Mesothelial cell of epicardium (in vitro differentiated cells): ENCODE data around the gene SBF2. TPM values are rescaled to one million over a fixed set of nuclear protein-coding genes. Genes with fewer than 3 reads are reported as not detected.
A peak's percentile ranks its signal among the peaks of the same experiment; 100 is the strongest.

ENCODE experiments used
- DNase-seq, 2 experiments: peaks; one replicate each; pipeline ENCODE4 v3.0.0; 2021; ENCODE audit warnings: low spot score in 2 of 2; ENCODE audit not compliant: unreplicated experiment in 2 of 2
- H3K27ac Mint-ChIP-seq: 2 replicates; pipeline ENCODE4 v1.8.0; 2021; ENCODE audit warnings: mixed read lengths
- H3K27me3 Mint-ChIP-seq: 2 replicates; pipeline ENCODE4 v1.8.0; 2021; ENCODE audit warnings: low read depth, mixed read lengths
- H3K36me3 Mint-ChIP-seq: 2 replicates; pipeline ENCODE4 v1.8.0; 2021; ENCODE audit warnings: mixed read lengths
- H3K4me1 Mint-ChIP-seq: 2 replicates; pipeline ENCODE4 v1.8.0; 2021; ENCODE audit warnings: mixed read lengths
- H3K4me3 Mint-ChIP-seq: 2 replicates; pipeline ENCODE4 v1.8.0; 2021; ENCODE audit warnings: mild to moderate bottlenecking, moderate library complexity, mixed read lengths
- H3K9me3 Mint-ChIP-seq: 2 replicates; pipeline ENCODE4 v1.8.0; 2021; ENCODE audit warnings: mixed read lengths
- CTCF ChIP-seq: fragments of 200-600 bp; sonication (generic); IDR thresholded peaks from one replicate; pipeline ENCODE4 v1.5.0; 2021; ENCODE audit warnings: antibody characterized with exemption; ENCODE audit not compliant: unreplicated experiment
- total RNA-seq: library from RNA; stranded (reverse); gene quantifications from 3 replicates; pipeline ENCODE4 v1.2.1, GENCODE V29; 2021

The SBF2 gene
- total RNA-seq, 1 donor from 2014 or later = 58.4 TPM

GRCh38 chr11:9806946-9807687, 486.9 kb downstream of the SBF2 start:
- H3K4me3 Mint-ChIP-seq = no peak overlapping the region
- H3K36me3 Mint-ChIP-seq = peaks cover 44% of the 10 kb centered on the region
- peaks cover 24% of the 10 kb centered on the region for H3K4me1 Mint-ChIP-seq
- TF ChIP-seq CTCF = no peak
- peaks cover 3% of the 10 kb centered on the region for H3K9me3 Mint-ChIP-seq
- H3K27ac Mint-ChIP-seq = no peak overlapping the region
- H3K27me3 Mint-ChIP-seq = no peaks in the 10 kb centered on the region
- no peak for DNase-seq

GRCh38 chr11:9804419-9804902, 489.6 kb downstream of the SBF2 start:
- no peak overlapping the region for H3K4me3 Mint-ChIP-seq
- peak overlapping the region; percentile 77 for H3K27ac Mint-ChIP-seq
- H3K9me3 Mint-ChIP-seq = no peaks in the 10 kb centered on the region
- no peak for DNase-seq
- H3K27me3 Mint-ChIP-seq = no peaks in the 10 kb centered on the region
- no peak for TF ChIP-seq CTCF
- peaks cover 29% of the 10 kb centered on the region for H3K36me3 Mint-ChIP-seq
- peaks cover 34% of the 10 kb centered on the region for H3K4me1 Mint-ChIP-seq

- peaks cover 32% of the 10 kb centered on the region for H3K36me3 Mint-ChIP-seq
- TF ChIP-seq CTCF = no peak
- no peaks in the 10 kb centered on the region for H3K27me3 Mint-ChIP-seq
- H3K27ac Mint-ChIP-seq = peak overlapping the region; percentile 96
- H3K4me3 Mint-ChIP-seq = no peak overlapping the region
- peaks cover 34% of the 10 kb centered on the region for H3K4me1 Mint-ChIP-seq
- no peak for DNase-seq
- no peaks in the 10 kb centered on the region for H3K9me3 Mint-ChIP-seq
Measured at GRCh38 chr11:9803685-9804418, 490.2 kb downstream of the SBF2 start.

- peaks cover 34% of the 10 kb centered on the region for H3K4me1 Mint-ChIP-seq
Measured at GRCh38 chr11:9802291-9802861, 491.6 kb downstream of the SBF2 start.

GRCh38 chr11:9799886-9800285, 494.1 kb downstream of the SBF2 start:
- Mint-ChIP-seq H3K9me3 (no peaks in the 10 kb centered on the region), H3K27ac (no peak overlapping the region), H3K4me1 (peaks cover 32% of the 10 kb centered on the region), H3K27me3 (no peaks in the 10 kb centered on the region), H3K4me3 (no peak overlapping the region), H3K36me3 (peaks cover 10% of the 10 kb centered on the region)
- DNase-seq = no peak
- no peak for TF ChIP-seq CTCF

More at GRCh38 chr11:9802291-9802861, 491.6 kb downstream of the SBF2 start:
- no peak for DNase-seq
- no peak for TF ChIP-seq CTCF
- no peaks in the 10 kb centered on the region for H3K9me3 Mint-ChIP-seq
- no peaks in the 10 kb centered on the region for H3K27me3 Mint-ChIP-seq
- H3K27ac Mint-ChIP-seq = peak overlapping the region; percentile 70
- no peak overlapping the region for H3K4me3 Mint-ChIP-seq
- H3K36me3 Mint-ChIP-seq = peaks cover 24% of the 10 kb centered on the region
